ENCODE measurements around the gene SNX10. TPM values are rescaled to one million over a fixed set of nuclear protein-coding genes. Genes with fewer than 3 reads are reported as not detected.

The SNX10 gene
- total RNA-seq, 1 experiment from 2014 or later, result 8.8 TPM

DNA sequence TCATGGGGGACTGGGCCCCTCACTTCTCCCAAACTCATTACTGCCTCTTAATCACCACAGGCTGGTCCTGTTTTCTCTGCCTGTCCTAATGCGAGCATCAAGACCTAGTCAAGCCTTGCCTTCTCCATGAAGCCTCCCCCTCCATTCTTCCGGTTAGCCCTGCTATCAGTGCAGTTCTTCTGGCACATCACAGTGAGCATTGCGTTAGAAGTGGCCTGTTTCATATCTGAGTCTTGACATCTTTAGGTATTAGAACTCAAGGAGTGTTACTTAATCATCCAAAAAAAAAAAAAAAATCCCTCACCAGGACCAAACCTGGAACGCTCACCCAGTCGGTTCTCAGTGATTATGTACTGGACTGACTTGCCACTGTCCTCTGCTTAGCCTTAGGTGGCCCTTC, 17.4 kb downstream of the SNX10 start:
- H3K36me3 Mint-ChIP-seq (ENCODE audit: insufficient read depth, unreplicated experiment), result no peaks in the 10 kb centered on the region

DNA sequence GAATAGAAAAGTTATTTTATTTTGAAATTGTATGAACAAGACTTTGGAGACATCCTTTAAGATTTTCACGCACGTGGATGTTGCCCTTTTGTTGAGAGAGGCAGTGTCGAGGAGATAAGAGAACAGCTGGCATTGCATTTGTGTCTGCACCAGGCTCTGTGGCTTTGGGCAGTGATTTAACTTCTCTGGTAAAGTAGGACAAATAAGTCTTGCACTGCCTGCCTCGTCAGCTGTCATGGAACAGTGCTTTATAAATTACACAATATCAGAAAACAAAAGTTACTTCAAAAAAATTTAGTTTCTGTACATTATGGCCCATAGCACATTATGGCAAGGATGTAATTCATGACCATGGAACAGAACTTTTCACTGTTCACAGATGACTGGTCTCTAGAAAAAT, 20.1 kb downstream of the SNX10 start:
- no TSS peak for BruUV-seq (replicated peaks)

More for the DNA sequence above, 17.4 kb downstream of the SNX10 start:
- TF ChIP-seq, protein P1, sequence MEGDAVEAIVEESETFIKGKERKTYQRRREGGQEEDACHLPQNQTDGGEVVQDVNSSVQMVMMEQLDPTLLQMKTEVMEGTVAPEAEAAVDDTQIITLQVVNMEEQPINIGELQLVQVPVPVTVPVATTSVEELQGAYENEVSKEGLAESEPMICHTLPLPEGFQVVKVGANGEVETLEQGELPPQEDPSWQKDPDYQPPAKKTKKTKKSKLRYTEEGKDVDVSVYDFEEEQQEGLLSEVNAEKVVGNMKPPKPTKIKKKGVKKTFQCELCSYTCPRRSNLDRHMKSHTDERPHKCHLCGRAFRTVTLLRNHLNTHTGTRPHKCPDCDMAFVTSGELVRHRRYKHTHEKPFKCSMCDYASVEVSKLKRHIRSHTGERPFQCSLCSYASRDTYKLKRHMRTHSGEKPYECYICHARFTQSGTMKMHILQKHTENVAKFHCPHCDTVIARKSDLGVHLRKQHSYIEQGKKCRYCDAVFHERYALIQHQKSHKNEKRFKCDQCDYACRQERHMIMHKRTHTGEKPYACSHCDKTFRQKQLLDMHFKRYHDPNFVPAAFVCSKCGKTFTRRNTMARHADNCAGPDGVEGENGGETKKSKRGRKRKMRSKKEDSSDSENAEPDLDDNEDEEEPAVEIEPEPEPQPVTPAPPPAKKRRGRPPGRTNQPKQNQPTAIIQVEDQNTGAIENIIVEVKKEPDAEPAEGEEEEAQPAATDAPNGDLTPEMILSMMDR (IDR thresholded peaks at IDR 0.05; ENCODE audit: insufficient read depth in 1 of 2, low read depth in 1 of 2, low read length in 1 of 2, severe bottlenecking in 1 of 2, unreplicated experiment in 1 of 2), result no peak
- H3K9me3 ChIP-seq, result no peaks in the 10 kb centered on the region; the same call in 1 of the 2 replicates
- H3K4me1 ChIP-seq, result no peaks in the 10 kb centered on the region
- no peaks in the 10 kb centered on the region for H3K36me3 ChIP-seq (ENCODE audit: control insufficient read depth, insufficient read depth, low read length)
- Mint-ChIP-seq H3K27ac (ENCODE audit: unreplicated experiment) (no peak overlapping the region), H3K27me3 (ENCODE audit: insufficient read depth, unreplicated experiment) (no peaks in the 10 kb centered on the region), H3K9me3 (ENCODE audit: unreplicated experiment) (no peaks in the 10 kb centered on the region), H3K4me1 (ENCODE audit: low read depth, unreplicated experiment) (no peaks in the 10 kb centered on the region), H3K4me3 (ENCODE audit: unreplicated experiment) (no peak overlapping the region)
- H3K27me3 ChIP-seq (replicated peaks; ENCODE audit: control insufficient read depth, insufficient read depth, low read length), result no peaks in the 10 kb centered on the region
- intact Hi-C loops (cut with micrococcal nuclease; ENCODE audit: unreplicated experiment), result no loop called here
- H3K4me3 ChIP-seq (ENCODE audit: low read depth, low read length), result no peak overlapping the region
- CTCF ChIA-PET, result no interaction called here
- DNase-seq, result no peak
- POLR2A ChIA-PET, result no interaction called here
- no TSS peak for BruUV-seq (replicated peaks)

DNA sequence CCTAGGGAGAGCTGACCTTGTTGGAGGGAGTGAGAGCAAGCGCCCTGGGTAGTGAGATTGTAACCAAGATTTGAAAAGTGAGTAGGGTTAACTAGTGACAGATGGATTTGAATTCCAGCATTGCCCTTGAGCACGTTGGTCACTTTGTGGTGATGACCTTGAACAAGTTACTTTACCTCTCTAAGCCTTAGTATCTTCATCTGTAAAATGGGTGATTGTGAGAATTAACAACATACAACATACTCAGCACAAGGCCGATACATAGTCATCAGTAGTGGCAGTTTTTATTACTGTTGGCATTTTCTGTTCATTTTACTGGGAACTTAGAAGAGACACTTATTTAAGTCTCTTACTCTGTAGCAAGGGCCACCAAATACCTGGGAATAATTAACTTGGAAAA, 25.5 kb downstream of the SNX10 start:
- H3K9me3 Mint-ChIP-seq (ENCODE audit: unreplicated experiment), result no peaks in the 10 kb centered on the region
- ChIA-PET POLR2A (no interaction called here), CTCF (no interaction called here)
- no peaks in the 10 kb centered on the region for H3K4me1 ChIP-seq
- no TSS peak for BruUV-seq (replicated peaks)
- intact Hi-C loops (cut with micrococcal nuclease; ENCODE audit: unreplicated experiment), result no loop called here
- no peaks in the 10 kb centered on the region for H3K27me3 ChIP-seq (replicated peaks; ENCODE audit: control insufficient read depth, insufficient read depth, low read length)
- no peaks in the 10 kb centered on the region for H3K36me3 ChIP-seq (ENCODE audit: control insufficient read depth, insufficient read depth, low read length)
- TF ChIP-seq, protein P1 (IDR thresholded peaks at IDR 0.05; ENCODE audit: insufficient read depth in 1 of 2, low read depth in 1 of 2, low read length in 1 of 2, severe bottlenecking in 1 of 2, unreplicated experiment in 1 of 2), result no peak
- no peaks in the 10 kb centered on the region for H3K4me1 Mint-ChIP-seq (ENCODE audit: low read depth, unreplicated experiment)
- no peak for DNase-seq
- no peaks in the 10 kb centered on the region for H3K27me3 Mint-ChIP-seq (ENCODE audit: insufficient read depth, unreplicated experiment)
- no peak overlapping the region for H3K4me3 Mint-ChIP-seq (ENCODE audit: unreplicated experiment)
- H3K4me3 ChIP-seq (ENCODE audit: low read depth, low read length), result no peak overlapping the region
- no peak overlapping the region for H3K27ac Mint-ChIP-seq (ENCODE audit: unreplicated experiment)
- no peaks in the 10 kb centered on the region for H3K36me3 Mint-ChIP-seq (ENCODE audit: insufficient read depth, unreplicated experiment)
- H3K9me3 ChIP-seq, result no peaks in the 10 kb centered on the region

More for the DNA sequence above, 20.1 kb downstream of the SNX10 start:
- TF ChIP-seq, protein P1 (IDR thresholded peaks at IDR 0.05; ENCODE audit: insufficient read depth in 1 of 2, low read depth in 1 of 2, low read length in 1 of 2, severe bottlenecking in 1 of 2, unreplicated experiment in 1 of 2), result no peak
- Mint-ChIP-seq H3K4me3 (ENCODE audit: unreplicated experiment) (no peak overlapping the region), H3K36me3 (ENCODE audit: insufficient read depth, unreplicated experiment) (no peaks in the 10 kb centered on the region), H3K27ac (ENCODE audit: unreplicated experiment) (no peak overlapping the region), H3K9me3 (ENCODE audit: unreplicated experiment) (no peaks in the 10 kb centered on the region), H3K4me1 (ENCODE audit: low read depth, unreplicated experiment) (no peaks in the 10 kb centered on the region), H3K27me3 (ENCODE audit: insufficient read depth, unreplicated experiment) (no peaks in the 10 kb centered on the region)
- Histone ChIP-seq H3K36me3 (ENCODE audit: control insufficient read depth, insufficient read depth, low read length) (no peaks in the 10 kb centered on the region), H3K4me1 (no peaks in the 10 kb centered on the region), H3K27me3 (replicated peaks; ENCODE audit: control insufficient read depth, insufficient read depth, low read length) (no peaks in the 10 kb centered on the region), H3K9me3 (no peaks in the 10 kb centered on the region), H3K4me3 (ENCODE audit: low read depth, low read length) (no peak overlapping the region)
- DNase-seq, result no peak
- ChIA-PET POLR2A (no interaction called here), CTCF (no interaction called here)
- intact Hi-C loops (cut with micrococcal nuclease; ENCODE audit: unreplicated experiment), result no loop called here

All from Caco-2 (cell line).